ENCODE results near the gene PCARE.

The PCARE gene

GRCh38 chr2:29074411-29074810 lies at the start of gene PCARE:
PCARE (minus strand) TSS chr2:29074523; CDS start chr2:29074261, 262 bp downstream.
- Histone ChIP-seq H3K9me3 (ENCODE audit: control insufficient read depth, insufficient read depth, low read depth, low read length) (no peaks in the 10 kb centered on the region), H3K4me3 (ENCODE audit: low read depth, low read length) (no peak within 1 kb of the TSS), H3K27ac (ENCODE audit: extremely low read depth, low read depth, low read length) (no peak within 1 kb of the TSS), H3K4me1 (ENCODE audit: control insufficient read depth, insufficient read depth, low read length) (no peaks in the 10 kb centered on the region), H3K36me3 (ENCODE audit: control insufficient read depth in 2 of 2, insufficient read depth in 1 of 2, low read length in 2 of 2) (no peaks in the 10 kb centered on the region)
- TF ChIP-seq ZNF529 (tag by site-specific recombination; IDR thresholded peaks at IDR 0.05; ENCODE audit: insufficient replicate concordance), result no peak
- no peak for TF ChIP-seq ZNF19 (tag by site-specific recombination; IDR thresholded peaks at IDR 0.05; ENCODE audit: low read depth)
- TF ChIP-seq ZNF664 (tag by site-specific recombination; IDR thresholded peaks at IDR 0.05), result no peak
- no peak for TF ChIP-seq ZEB2 (tag by site-specific recombination; IDR thresholded peaks at IDR 0.05)
- TF ChIP-seq ZNF544 (tag by site-specific recombination; IDR thresholded peaks at IDR 0.05), result no peak
- no peak for TF ChIP-seq GLIS1 (tag by site-specific recombination; IDR thresholded peaks at IDR 0.05)
- no peak for TF ChIP-seq TRIM28 (IDR thresholded peaks at IDR 0.05; ENCODE audit: borderline replicate concordance, low read length)
- no peak for TF ChIP-seq ZNF354C (tag by site-specific recombination; IDR thresholded peaks at IDR 0.05; ENCODE audit: borderline replicate concordance, low read depth)
- TF ChIP-seq ZNF324 (tag by site-specific recombination; IDR thresholded peaks at IDR 0.05), result no peak
- TF ChIP-seq ZNF548 (tag by site-specific recombination; IDR thresholded peaks at IDR 0.05), result no peak
- no peak for TF ChIP-seq BCL6B (tag by site-specific recombination; IDR thresholded peaks at IDR 0.05)
- TF ChIP-seq KLF8 (tag by site-specific recombination; IDR thresholded peaks at IDR 0.05), result no peak
- TF ChIP-seq ZNF624 (tag by site-specific recombination; IDR thresholded peaks at IDR 0.05), result no peak
- TF ChIP-seq HOXD13 (CRISPR knock-in tag; IDR thresholded peaks at IDR 0.05; ENCODE audit: borderline replicate concordance), result no peak
- TF ChIP-seq ZNF202 (tag by site-specific recombination; IDR thresholded peaks at IDR 0.05; ENCODE audit: borderline replicate concordance), result no peak
- no peak for TF ChIP-seq ZNF510 (tag by site-specific recombination; IDR thresholded peaks at IDR 0.05; ENCODE audit: insufficient replicate concordance)
- TF ChIP-seq ZNF280C (tag by site-specific recombination; IDR thresholded peaks at IDR 0.05), result no peak
- no peak for TF ChIP-seq ZNF76 (tag by site-specific recombination; IDR thresholded peaks at IDR 0.05; ENCODE audit: borderline replicate concordance, low read depth)
- no peak for TF ChIP-seq ZBTB21 (tag by site-specific recombination; IDR thresholded peaks at IDR 0.05)
- TF ChIP-seq ZNF580 (tag by site-specific recombination; IDR thresholded peaks at IDR 0.05), result no peak
- POLR2A ChIA-PET, result no interaction called here
- CTCF ChIA-PET, result no interaction called here

GRCh38 chr2:29123617-29124349 lies 49.5 kb upstream of the PCARE start:
- CTCF ChIA-PET, result no interaction called here
- no peak for TF ChIP-seq ZNF626 (tag by site-specific recombination; IDR thresholded peaks at IDR 0.05)
- TF ChIP-seq SETDB1 (IDR thresholded peaks at IDR 0.05; ENCODE audit: insufficient read length, low read length), result peak; percentile 89
- Histone ChIP-seq H3K36me3 (ENCODE audit: control insufficient read depth in 2 of 2, insufficient read depth in 1 of 2, low read length in 2 of 2) (peaks cover 8 to 28% of the 10 kb centered on the region in 2 experiments), H3K4me3 (ENCODE audit: low read depth, low read length) (no peak overlapping the region), H3K27ac (ENCODE audit: extremely low read depth, low read depth, low read length) (no peak overlapping the region), H3K4me1 (ENCODE audit: control insufficient read depth, insufficient read depth, low read length) (no peaks in the 10 kb centered on the region; the same call in 1 of the 2 replicates), H3K9me3 (ENCODE audit: control insufficient read depth, insufficient read depth, low read depth, low read length) (no peaks in the 10 kb centered on the region)
- POLR2A ChIA-PET, result no interaction called here

Data from HEK293 (cell line).